ENCODE data around the gene TMEM181.

GRCh38 chr6:158595223-158595622 lies 35.3 kb downstream of the TMEM181 start:
- TF ChIP-seq POLR2A (IDR thresholded peaks at IDR 0.05) (no peak), CTCF (IDR thresholded peaks at IDR 0.05) (peak in 3 of 6 experiments; percentile 4 to 19 (median 13))

Measured in adrenal gland (tissue), 5 donors.